ENCODE measurements around the gene IL17B. TPM values are rescaled to one million over a fixed set of nuclear protein-coding genes. Genes with fewer than 3 reads are reported as not detected.
"Not testable (repeated sequence)": the region's sequence is repeated elsewhere in the genome, so short reads cannot be mapped to it uniquely, and the experiment has no call there.

The IL17B gene
- polyA plus RNA-seq, 1 donor = 316 TPM

DNA sequence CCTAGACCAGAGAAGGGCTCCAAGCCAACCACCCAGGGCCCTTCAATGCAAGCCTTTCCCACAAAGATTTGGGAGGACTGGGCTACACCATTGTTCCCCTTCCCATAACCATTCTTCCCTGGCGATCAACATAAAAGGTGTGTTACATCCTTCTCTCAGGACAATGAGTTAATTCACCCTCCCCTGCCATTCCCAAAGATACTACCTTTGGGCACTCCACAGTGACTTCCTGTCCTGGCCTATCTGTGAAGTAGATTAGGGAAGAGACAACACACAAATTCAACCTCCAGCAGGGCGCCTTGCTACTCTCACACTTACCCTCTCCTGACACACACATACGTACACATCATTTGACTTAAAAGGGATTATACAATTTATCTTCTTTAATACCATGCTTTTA is 23.2 kb upstream of the IL17B start:
- no peak for DNase-seq (ENCODE audit: low read depth)

DNA sequence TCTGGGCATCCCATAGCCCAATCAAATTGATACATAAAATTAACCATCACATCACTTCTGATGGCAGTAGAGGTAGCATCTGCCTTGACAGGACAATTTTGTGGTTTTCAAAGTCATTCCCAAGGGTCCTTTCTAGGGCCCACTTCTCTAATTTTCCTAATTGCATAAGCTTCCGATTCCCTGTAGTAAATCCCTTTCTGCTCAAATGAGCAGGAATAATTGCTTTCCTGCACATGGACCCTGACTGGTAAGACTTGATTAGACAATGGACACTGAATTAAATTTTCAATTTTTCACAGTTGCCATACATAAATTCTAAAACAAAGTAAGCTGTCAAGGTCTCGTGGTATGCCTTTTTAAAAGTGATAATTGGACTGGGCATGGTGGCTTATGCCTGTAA is 22.0 kb upstream of the IL17B start:
- DNase-seq (ENCODE audit: low read depth) = no peak

DNA sequence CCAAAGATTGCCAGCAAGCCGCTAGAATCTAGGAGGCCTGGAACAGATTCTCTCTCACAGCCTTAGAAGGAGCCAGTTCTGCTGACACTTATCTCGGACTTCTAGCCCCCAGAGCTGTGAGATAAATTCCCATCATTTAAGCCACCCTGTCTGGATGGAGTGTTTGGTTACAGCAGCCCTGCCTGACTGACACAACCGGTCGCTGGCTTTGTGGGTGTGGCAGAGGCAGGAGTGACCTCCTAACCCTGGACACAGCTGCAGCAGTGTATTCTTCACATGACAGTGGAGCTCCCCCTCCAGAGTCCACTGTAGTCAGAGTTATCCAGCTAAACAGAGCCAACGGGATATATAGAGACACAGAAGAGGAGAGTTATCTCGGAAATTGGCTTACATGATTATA is 21.2 kb upstream of the IL17B start:
- DNase-seq (ENCODE audit: low read depth) = peak; percentile 49

DNA sequence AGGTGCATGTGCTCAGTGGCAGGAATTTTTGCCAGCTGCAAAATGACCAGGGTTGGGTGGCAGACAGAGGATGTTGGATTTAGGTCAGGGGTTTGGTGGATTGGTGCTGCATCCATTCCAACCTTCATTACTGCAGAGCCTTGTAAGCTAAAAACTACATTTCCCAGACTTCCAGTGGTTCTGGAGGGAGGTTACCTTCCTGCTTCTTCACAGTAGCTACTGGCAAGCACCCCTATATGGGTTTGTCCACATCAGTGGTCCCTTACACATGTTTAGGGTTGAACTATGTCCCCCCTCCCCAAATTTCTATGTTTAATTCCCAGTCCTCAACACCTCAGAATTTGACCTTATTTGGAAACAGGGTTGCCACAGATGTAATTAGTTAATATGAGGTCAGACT is 20.7 kb upstream of the IL17B start:
- no peak for DNase-seq (ENCODE audit: low read depth)

DNA sequence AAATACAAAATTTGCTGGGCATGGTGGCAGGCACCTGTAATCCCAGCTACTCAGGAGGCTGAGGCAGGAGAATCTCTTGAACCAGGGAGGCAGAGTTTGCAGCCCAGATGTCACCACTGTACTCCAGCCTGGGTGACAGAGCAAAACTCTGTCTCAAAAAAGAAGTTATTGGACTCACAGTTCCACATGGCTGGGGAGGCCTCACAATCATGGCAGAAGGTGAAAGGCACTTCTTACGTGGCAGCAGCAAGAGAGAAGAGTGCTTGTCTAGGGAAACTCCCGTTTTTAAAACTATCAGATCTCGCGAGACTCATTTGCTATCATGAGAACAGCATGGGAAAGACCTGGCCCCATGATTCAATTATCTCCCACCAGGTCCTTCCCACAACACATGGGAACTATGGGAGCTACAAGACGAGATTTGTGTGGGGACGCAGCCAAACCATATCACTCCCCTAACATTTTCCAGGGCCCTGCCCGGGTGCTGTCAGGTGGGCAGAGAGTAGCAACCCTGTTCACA is 19.7 kb upstream of the IL17B start:
- not testable (repeated sequence) for DNase-seq (ENCODE audit: low read depth)

DNA sequence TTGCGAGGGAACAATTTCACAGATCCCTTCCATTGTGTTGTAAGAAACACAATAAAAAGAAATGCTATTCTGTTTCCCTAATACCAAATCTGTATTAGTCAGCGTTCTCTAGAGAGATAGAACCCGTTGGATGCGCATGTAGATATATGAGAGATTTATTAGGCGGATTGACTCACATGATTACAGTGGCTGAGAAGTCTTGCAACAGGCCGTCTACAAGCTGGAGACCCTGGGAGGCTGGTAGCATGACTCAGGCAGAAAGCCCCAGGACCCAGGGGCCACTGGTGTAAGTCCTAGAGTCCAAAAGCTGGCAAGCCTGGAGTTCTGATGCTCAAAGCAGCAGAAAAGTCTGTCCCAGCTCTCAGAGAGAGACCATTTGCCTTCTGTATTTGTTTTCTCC is 18.4 kb upstream of the IL17B start:
- DNase-seq (ENCODE audit: low read depth) = no peak

DNA sequence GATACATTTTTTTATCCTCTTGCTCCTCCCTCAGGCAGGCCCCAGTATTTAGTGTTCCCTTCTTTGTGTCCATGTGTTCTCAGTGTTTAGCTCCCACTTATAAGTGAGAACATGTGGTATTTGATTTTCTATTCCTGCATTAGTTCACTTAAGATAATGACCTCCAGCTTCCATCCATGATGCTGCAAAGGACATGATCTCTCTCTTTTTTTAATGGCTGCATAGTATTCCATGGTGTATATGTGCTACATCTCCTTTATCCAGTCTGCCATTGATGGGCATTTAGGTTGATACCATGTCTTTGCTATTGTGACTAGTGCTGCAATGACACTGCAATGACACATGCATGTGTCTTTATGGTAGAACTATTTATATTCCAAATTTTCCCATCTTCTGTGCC is 15.9 kb upstream of the IL17B start:
- DNase-seq (ENCODE audit: low read depth) = not testable (repeated sequence)

DNA sequence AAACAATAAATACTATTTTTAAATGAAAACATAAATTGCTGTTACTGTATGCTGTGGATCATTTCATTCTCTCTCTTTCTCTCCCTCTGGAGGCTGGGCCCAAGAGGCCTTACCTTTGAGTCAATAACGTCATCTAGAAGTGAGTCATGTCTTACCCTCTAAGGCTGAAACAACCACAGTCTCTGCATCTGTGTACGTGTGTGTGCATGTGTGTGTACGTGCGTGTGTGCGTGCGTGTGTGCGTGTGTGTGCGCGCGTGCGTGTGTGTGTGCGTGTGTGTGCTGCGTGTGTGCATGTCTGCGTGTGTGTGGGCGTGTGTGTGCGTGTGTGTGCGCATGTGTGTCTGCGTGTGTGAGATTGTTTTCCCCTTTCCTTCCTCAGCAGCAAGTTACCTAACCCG is 13.6 kb upstream of the IL17B start:
- no peak for DNase-seq (ENCODE audit: low read depth)

DNA sequence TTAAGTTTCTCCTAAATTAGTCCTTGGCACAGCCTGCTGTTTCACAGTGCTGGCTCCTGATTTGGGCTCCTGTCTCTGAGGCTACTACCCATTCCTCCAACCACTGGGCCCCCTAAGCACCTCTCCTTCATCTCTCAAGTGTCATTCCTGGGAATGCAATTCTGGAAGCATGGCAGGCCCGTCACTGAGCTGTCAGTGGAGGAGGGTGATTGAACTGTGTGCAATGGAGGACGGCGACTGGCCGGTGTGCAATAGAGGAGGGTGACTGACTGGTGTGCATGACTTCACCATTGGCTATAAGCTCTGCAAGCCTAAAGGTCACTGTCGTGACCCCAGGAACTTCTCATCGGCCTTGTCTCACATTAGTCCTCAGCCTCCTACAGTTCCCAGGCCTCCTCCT is 12.4 kb upstream of the IL17B start:
- no peak for DNase-seq (ENCODE audit: low read depth)

DNA sequence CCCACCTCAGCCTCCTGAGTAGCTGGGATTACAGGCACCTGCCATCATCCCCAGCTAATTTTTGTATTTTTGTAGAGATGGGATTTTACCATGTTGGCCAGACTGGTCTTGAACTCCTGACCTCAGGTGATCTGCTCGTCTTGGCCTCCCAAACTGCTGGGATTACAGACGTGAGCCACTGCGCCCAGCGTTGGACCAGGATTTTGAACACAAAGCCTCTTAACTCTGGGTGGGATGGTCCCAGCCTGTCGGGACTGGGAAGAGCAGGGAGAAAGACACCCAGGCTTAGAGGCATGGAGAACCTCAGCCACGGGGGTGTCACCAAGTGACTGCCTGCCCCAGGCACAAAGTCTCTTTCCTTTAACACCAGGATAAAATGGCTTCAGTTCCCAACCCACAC is 12.0 kb upstream of the IL17B start:
- not testable (repeated sequence) for DNase-seq (ENCODE audit: low read depth)

DNA sequence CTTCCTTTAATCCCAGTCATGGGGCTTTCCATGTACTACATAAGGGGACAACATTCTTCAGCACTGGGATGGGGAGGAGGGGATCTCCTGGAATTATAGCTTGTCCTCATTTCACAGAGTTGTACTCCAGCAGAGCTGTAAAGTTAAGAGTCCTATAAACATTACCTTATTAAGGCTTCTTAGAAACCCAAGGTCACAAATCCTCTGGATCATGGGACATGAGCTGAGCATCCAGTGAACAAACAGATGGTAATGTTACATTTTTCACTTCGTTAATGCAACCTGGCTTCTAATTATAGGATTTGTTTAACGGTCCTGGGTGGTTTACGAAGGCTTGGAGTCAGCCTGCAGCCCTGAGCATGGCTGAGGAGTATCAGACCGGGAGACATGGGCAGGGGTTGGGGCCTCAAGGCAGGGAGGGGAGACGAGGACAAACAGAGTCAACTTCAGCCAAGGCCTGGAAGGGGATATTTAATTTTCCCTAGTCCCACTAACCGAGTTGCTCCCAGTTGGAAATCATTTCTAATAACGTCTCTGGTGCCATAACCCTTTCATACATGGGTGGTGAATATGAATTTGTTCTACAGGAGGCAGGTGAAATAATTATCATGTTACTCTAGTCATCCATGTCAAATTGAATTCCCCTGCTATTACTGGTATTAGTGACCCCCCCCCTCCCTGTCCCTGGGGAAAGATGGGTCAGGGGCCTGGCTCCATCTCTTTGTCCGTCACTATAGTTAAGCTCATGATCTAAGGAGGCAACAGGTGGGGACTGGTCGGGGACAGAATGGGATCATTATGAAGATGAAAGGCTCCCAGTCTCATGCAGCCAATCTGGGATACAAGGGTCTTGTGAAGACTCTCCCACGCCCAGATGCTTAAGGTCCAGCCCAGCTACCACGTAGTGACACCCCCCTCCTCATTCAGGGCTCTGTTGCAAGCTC is 10.7 kb upstream of the IL17B start:
- DNase-seq (ENCODE audit: low read depth) = no peak

DNA sequence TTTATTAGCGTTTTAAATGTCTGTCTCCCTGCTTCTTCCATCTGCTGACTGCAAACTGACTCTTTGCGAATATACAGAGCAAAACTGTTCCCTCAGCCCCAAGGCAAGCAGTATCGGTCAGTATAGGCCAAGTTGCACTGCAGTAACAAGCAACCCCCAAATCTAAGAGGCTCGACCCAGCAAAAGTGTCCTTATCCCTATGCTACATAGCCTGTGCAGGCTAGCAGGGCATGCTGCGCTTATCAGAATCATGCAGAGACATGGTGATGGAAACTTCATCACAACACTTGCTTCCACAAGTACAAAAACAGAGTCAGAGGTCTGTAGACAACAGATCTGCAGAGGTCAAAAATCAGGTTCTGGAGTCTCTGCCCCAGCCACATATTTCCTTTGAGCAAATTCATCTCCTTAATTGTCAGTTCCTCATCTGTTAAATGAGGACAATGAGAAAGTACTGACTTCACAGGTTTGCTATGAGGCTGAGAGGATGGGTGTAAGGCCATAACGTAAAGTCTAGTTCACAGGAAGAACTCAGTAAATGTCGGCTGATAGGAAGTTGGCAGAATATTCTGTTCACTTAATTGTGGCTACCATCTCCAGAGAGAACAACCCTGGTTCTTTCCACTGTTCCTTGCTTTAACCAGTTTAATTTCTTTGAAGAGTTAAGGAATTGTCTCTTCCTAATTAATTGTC is 9.6 kb upstream of the IL17B start:
- DNase-seq (ENCODE audit: low read depth) = no peak

DNA sequence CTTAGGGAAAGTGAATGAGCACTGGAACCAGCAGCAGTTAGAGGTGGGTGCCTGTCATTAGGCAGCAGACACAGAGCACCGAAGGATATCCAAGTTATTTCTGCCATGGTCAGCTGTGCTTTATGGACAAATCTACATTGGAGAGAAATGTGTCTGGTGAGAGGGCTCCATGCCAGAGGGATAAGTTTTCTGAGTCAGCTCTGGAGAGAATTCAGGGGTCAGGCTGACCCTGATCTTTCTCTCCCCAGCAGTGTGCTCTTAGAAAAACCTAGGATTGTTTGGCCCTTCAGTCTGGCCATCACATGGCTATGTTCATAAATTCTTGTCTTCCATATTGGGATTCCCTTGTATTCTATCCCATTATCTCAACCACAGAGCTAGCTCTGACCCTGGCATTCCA is 8.9 kb upstream of the IL17B start:
- DNase-seq (ENCODE audit: low read depth) = no peak

DNA sequence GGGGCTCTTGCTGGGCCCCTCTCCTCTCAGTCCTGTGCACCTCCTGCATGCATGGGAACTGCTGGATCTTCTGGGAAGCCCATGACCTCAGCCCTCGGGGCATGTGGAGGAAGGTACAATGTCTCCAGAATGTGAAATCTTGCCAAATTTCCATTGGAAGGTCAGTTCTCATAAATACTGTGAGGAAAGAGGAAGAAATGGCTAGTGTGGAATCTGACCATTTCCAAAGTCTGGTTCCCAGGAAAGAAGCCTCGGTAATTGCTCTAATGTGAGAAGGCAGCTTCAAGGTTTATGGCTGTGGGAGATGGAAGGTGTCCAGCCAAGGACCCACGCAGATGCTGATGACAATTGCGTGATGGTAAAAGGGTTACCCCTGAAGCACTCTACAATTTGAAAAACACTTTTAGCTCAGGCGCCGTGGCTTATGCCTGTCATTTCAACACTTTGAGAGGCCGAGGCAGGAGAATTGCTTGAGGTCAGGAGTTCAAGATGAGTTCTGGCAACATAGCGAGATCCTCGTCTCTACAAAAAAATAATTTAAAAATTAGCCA is 8.1 kb upstream of the IL17B start:
- no peak for DNase-seq (ENCODE audit: low read depth)

DNA sequence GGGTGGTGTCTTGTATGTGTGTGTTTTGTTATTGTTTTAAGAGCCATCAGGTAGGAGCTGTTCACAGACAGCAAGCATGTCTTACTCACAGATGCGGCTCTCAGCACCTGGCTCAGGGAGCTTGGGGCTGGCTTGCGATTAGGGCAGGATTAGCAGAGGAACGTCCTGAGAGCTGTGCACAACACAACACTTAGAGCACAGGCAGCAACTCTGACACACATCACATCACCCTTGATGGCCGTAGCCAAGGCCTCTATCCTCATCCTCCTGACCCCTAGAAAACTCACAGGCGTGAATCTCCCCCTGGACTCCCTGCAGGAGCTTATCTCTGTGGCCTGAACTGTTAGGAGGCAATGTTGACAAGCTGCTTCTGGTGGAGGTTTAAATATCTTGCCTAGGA is 7.1 kb upstream of the IL17B start:
- no peak for DNase-seq (ENCODE audit: low read depth)

DNA sequence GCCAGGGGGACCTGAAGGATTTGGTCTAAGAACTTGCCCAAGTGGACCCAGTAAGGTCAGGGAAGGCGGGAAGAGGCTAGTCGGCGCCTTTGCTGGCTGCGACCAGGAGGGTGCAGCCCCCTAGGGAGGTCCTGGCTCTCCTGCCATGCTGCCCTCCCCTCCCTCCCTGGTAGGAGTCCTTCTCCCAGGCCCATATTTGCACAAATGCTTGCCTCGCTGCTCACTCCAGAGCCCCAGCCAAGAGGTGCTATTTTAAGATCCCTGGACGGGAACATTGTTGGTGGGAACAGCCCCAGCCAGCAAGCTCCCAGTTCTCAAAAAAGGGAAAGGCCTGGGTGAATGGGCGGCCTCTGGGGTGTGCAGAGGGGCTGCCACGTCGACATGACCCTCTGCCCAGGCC is 4.3 kb upstream of the IL17B start:
- DNase-seq (ENCODE audit: low read depth) = no peak

DNA sequence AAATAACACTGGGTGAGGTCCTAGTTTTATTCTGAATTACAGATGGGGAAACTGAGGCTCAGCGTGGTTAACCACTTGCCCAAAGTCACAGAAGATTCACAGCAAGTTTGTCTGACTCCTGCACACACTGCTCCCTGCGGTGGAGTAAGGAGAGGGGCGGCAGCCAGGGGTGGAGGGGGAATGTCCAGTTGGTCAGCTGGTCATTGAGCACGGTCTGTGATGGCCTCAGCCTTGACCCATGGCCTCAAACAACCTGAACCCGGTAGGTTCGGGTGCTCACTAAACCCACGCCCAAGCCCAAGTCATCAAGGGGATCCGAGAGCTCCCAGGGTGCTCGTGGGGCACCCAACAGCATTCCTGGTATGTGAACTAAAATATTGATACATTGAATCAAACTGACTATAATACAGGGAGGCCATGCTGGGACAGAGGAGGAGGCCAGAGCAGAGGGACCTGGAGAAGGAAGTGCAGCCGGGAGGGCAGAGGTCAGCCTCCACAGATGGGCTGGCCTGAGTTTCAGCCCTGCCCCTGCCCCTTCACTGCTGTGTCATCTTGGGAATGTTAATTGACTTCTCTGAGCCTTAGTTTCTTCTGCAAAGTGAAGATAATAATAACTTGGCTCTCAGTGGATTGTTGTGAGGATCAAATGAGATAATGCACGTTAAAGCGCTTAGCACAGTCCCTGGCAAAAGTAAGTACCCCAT is 3.6 kb upstream of the IL17B start:
- no peak for DNase-seq (ENCODE audit: low read depth)

DNA sequence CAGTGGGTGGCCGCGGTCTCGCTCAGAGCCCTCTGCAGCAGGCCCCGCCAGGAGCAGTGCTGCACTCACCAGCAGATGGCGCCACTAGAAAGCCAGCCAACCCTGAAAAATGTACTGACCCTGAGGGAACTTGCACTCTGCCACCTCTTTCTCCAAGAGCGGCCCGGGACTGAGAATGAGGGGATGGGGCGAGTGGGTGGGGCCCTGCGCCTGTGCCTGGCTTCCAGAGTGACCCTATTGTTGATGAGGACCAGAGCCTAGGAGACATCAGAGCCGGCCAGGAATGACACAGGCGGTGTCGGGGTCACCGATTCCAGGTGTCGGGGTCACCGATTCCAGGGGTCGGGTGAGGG is 2.9 kb upstream of the IL17B start:
- no peak for DNase-seq (ENCODE audit: low read depth)

DNA sequence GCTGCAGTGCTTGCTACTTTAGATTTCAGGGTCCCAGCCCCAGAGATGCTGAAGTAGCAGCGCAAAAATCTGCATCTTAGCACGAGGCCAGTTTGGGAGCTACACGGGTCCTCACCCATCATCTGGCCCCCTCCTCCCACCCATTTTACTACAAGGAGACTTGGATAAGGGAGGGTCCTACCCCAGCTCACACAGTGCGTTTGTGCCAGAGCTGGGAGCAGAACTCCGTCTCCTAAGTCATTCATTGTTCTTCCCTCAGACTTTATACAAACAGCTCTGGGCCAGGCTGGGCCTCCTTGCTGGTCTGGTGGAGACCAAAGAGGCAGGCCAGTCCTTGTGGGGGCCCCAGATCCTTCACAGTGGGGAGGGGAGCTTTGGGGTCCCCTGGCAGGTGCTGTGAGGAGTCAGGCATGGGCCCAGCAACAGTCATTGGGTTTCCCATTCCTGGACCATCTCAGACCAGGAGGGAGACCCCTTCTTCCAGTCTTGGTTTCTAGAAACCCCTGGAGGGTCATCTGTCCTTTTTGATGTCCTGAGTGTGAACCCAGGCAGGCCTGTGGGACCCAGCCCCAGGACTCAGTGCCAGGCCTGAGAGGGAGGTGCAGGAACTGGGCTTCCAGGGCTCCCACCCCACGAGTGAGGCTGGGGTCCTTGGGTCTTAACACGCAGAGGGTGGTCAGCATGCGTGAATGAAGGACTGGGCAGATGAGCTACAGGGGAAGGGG is 2.3 kb upstream of the IL17B start:
- DNase-seq (ENCODE audit: low read depth) = no peak

DNA sequence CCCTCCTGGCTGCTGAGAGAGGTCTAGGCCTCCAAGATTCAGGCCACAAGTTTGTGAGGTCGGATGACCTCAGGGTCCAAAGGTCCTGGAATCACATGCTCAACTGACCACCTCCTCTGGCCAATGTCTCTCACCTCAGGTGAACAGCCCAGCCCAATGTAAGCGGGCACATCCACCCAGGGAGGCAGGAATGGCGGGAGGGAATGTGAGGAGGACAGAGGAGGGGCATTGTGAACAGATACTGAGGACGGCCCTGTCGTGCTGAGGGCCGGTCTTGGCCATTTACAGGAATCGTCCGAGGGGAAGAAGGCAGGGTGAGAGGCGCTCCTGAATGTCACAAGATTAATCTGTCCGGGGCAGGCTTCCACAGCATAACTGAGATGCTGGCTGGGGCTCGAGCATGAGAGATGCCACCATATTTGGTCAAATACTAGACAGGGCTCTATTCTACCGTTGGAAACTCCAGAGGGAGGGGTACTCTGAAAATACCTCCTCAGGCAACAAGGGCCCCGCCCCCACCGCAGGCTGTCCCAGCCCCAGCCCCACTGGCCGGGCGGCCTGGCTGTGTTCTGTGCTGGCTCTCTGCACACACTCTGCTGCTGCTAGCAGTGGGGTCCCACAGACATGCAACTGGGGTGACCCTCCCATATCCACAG is 1.5 kb upstream of the IL17B start:
- no peak for DNase-seq (ENCODE audit: low read depth)

DNA sequence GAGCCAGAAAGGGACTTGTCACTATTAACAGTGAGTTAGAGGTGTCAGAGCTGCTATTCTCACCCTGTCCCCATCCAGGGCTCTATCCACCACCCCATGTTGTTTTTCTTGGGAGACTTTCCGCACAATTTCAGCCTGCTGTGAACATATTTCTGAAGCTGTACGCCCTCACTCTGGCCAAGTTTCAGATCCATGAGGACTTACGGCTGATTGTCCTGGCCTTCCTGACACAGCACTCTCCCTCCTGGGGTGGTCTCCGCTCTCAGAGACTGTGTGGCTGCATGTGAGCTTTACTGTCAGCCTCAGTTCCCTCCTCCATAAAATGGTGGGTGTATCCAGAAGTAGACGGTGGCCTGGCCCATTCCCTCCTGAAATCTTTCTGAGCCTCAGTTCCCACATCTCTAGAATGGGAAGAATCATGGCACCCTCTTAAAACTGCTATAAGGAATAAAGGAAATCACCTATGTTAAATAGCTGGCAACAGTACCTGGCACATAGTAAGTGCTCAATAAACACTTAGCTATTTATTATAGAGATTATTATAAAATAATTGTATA is 804 bp upstream of the IL17B start:
- no peak for DNase-seq (ENCODE audit: low read depth)

Data from forelimb muscle (tissue), 1 donor.